Neuronal stem cell (in vitro differentiated cells): ENCODE measurements around the gene HPS6. TPM values are rescaled to one million over a fixed set of nuclear protein-coding genes. Genes with fewer than 3 reads are reported as not detected.

Experiments
- DNase-seq: peaks from one replicate; pipeline ENCODE4 v3.0.0-alpha.2; 2013; ENCODE audit warnings: low spot score
- H2AFZ ChIP-seq: one replicate; pipeline ENCODE4 v1.6.1; 2013; ENCODE audit warnings: mild to moderate bottlenecking, low read length, inconsistent platforms
- H2AK5ac ChIP-seq: 2 replicates; pipeline ENCODE4 v1.6.1; 2013; ENCODE audit warnings: low read depth, mild to moderate bottlenecking, inconsistent platforms, low read length, moderate library complexity, mixed read lengths
- H2BK120ac ChIP-seq: 2 replicates; pipeline ENCODE4 v1.6.1; 2013; ENCODE audit warnings: low read depth, mild to moderate bottlenecking, inconsistent platforms, low read length, moderate library complexity, mixed read lengths
- H2BK12ac ChIP-seq: one replicate; pipeline ENCODE4 v1.6.1; 2013; ENCODE audit warnings: low read length, inconsistent platforms
- H2BK15ac ChIP-seq: 2 replicates; pipeline ENCODE4 v1.6.1; 2013; ENCODE audit warnings: mild to moderate bottlenecking, low read length, inconsistent platforms, mixed read lengths
- H2BK5ac ChIP-seq: one replicate; pipeline ENCODE4 v1.6.1; 2013; ENCODE audit warnings: inconsistent platforms, mild to moderate bottlenecking, low read length, moderate library complexity
- H3K14ac ChIP-seq: one replicate; pipeline ENCODE4 v1.6.1; 2013; ENCODE audit warnings: low read length, inconsistent platforms
- H3K18ac ChIP-seq: 2 replicates; pipeline ENCODE4 v1.6.1; 2013; ENCODE audit warnings: low read length, inconsistent platforms
- H3K23ac ChIP-seq: 2 replicates; pipeline ENCODE4 v1.6.1; 2013; ENCODE audit warnings: low read depth, mild to moderate bottlenecking, mixed read lengths, low read length, inconsistent platforms; ENCODE audit not compliant: poor library complexity
- H3K27ac ChIP-seq: replicated peaks from 3 replicates; pipeline ENCODE4 v1.5.1; 2013; ENCODE audit warnings: low read length, inconsistent platforms
- H3K27me3 ChIP-seq, 3 experiments: 2 replicates each; pipeline ENCODE4 v1.6.1; 2013; ENCODE audit warnings: low read length in 3 of 3, mild to moderate bottlenecking in 2 of 3, inconsistent platforms in 1 of 3, low read depth in 1 of 3, mixed read lengths in 1 of 3, moderate library complexity in 1 of 3; ENCODE audit not compliant: control insufficient read depth in 3 of 3, insufficient read depth in 3 of 3
- H3K36me3 ChIP-seq, 2 donors: replicated peaks in 1 of 2; 2 replicates each; pipeline ENCODE4 v1.6.1; 2013; ENCODE audit warnings: low read length in 2 of 2; ENCODE audit not compliant: control insufficient read depth in 2 of 2, insufficient read depth in 2 of 2
- H3K4ac ChIP-seq: 2 replicates; pipeline ENCODE4 v1.6.1; 2013; ENCODE audit warnings: inconsistent platforms, mild to moderate bottlenecking, low read length, moderate library complexity
- H3K4me1 ChIP-seq, 2 donors: 1 replicate in 1 of 2; 2 replicates in 1 of 2; pipeline ENCODE4 v1.6.1; 2013; ENCODE audit warnings: low read length in 2 of 2, low read depth in 1 of 2; ENCODE audit not compliant: control insufficient read depth in 2 of 2, insufficient read depth in 1 of 2
- H3K4me2 ChIP-seq: one replicate; pipeline ENCODE4 v1.6.1; 2013; ENCODE audit warnings: mild to moderate bottlenecking, low read length, inconsistent platforms; ENCODE audit not compliant: insufficient read depth, poor library complexity, severe bottlenecking
- H3K4me3 ChIP-seq, 2 donors: 2 replicates each; pipeline ENCODE4 v1.5.1; 2013; ENCODE audit warnings: low read length in 2 of 2, mild to moderate bottlenecking in 2 of 2, inconsistent platforms in 1 of 2, moderate library complexity in 1 of 2
- H3K79me1 ChIP-seq: one replicate; pipeline ENCODE4 v1.6.1; 2013; ENCODE audit warnings: low read depth, mild to moderate bottlenecking, inconsistent platforms, low read length, moderate library complexity
- H3K9ac ChIP-seq: one replicate; pipeline ENCODE4 v1.6.1; 2013; ENCODE audit warnings: mild to moderate bottlenecking, low read depth, low read length, inconsistent platforms; ENCODE audit not compliant: poor library complexity
- H3K9me3 ChIP-seq, 2 donors: replicated peaks in 1 of 2; 2 replicates each; pipeline versions ENCODE3 to v1.6.1; 2013; ENCODE audit warnings: low read length in 2 of 2, mild to moderate bottlenecking in 2 of 2, inconsistent platforms in 1 of 2, low read depth in 1 of 2, mixed read lengths in 1 of 2, moderate library complexity in 1 of 2; ENCODE audit not compliant: control insufficient read depth in 2 of 2, insufficient read depth in 1 of 2
- H4K8ac ChIP-seq: one replicate; pipeline ENCODE4 v1.6.1; 2013; ENCODE audit warnings: low read depth, mild to moderate bottlenecking, inconsistent platforms, low read length, moderate library complexity
- H4K91ac ChIP-seq: one replicate; pipeline ENCODE4 v1.6.1; 2013; ENCODE audit warnings: low read length, low read depth, mild to moderate bottlenecking, inconsistent platforms; ENCODE audit not compliant: poor library complexity
- WGBS, 2 donors: extraction: QIAGEN DNeasy Blood & Tissue Kit; methylation state at CpG; one replicate each; pipeline ENCODE4 v1.1.7; 2013; ENCODE audit warnings: missing lambda C conversion rate in 2 of 2, mixed read lengths in 1 of 2; ENCODE audit not compliant: insufficient read length in 2 of 2, insufficient replicate concordance in 1 of 2; ENCODE audit errors: extremely low coverage in 2 of 2; 5-methylcytosine and 5-hydroxymethylcytosine counted together
- small RNA-seq: library from polyadenylated mRNA; stranded (forward); fragments of <200 nt; extraction: miRNeasy Mini kit (QIAGEN cat#:217004); gene quantifications from one replicate; pipeline ENCODE3, GENCODE V24; 2013; ENCODE audit not compliant: insufficient read depth

Gene HPS6

DNA sequence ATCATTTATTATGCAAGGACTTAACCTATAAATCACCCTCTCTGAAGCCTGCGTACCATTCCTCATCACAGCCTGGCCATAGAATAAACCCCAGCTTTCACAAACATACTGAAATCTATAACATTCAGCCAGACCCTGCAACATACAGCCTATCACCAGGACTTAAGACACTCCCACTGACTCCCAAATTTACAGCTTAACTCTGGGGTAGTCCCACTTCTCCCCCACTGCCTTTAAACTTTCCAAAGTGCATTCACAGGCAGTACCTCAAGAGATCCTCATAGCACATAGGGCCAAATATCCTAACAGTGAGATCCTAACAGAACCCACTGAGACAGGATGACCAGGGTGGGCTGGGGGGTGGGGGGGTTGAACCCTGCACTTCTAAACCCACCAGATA, 51.5 kb downstream of the HPS6 start:
- Histone ChIP-seq H3K18ac (no peak overlapping the region), H2AK5ac (peak overlapping the region; percentile 85), H3K27ac (peak overlapping the region; percentile 92), H2AFZ (no peak overlapping the region), H3K4me1 (peaks cover 52 to 55% of the 10 kb centered on the region in 2 donors), H2BK12ac (no peak overlapping the region), H3K36me3 (peaks cover 4 to 20% of the 10 kb centered on the region in 2 donors), H3K4me2 (no peak overlapping the region), H3K9ac (no peak overlapping the region), H3K9me3 (no peaks in the 10 kb centered on the region), H4K91ac (no peak overlapping the region), H3K4me3 (peak overlapping the region in 1 of 2 donors; percentile 44), H3K23ac (no peak overlapping the region), H2BK5ac (peak overlapping the region; percentile 96), H4K8ac (no peak overlapping the region), H2BK120ac (no peak overlapping the region), H3K14ac (no peak overlapping the region), H2BK15ac (no peak overlapping the region), H3K27me3 (no peaks in the 10 kb centered on the region), H3K79me1 (peaks cover 8% of the 10 kb centered on the region), H3K4ac (no peak overlapping the region)
- DNase-seq = no peak
- WGBS, 2 donors = no CpG with 5 or more reads among the region's 1 CpG

Small RNA genes within 50 kb of the gene (small RNA-seq; reads per million reads assigned to genes)
- gene AL500527.1 = not detected
- not detected for gene AL500527.2
